ENCODE measurements around the gene TGM1.
A peak's percentile ranks its signal among the peaks of the same experiment; 100 is the strongest.

Gene TGM1

DNA sequence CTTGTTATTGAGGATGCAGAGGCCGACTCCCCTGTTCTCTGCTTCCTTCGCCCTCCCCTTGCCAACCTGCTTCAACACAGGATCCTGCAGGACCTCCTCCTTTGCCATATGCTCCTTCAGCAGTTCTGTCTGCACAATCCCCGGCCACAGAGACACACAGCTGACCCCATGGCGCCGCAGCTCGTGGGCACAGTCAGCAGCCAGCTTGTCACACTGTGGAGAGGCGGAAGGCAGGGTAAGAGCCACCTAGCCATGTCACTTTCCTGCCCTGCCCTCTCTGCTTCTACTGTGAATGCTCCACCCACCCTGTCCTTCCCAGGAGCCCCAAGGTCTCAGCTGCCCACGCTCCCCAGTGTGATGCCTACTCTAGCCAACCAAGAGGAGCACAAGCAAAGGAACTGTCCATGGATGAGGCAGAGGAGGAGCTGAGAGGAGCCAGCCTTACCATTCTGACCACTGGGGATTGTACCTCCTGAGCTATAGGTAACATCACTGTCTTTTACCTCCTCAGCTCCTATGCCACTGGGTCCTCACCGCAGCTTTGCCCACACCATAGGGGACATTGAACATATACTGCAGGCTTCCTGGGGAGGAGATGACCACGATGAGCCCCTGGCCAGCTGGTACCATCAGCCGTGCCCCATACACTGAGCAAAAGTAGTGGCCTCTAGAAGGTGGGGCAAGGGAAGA, 29.3 kb upstream of the TGM1 start:
- DNase-seq: no peak

DNA sequence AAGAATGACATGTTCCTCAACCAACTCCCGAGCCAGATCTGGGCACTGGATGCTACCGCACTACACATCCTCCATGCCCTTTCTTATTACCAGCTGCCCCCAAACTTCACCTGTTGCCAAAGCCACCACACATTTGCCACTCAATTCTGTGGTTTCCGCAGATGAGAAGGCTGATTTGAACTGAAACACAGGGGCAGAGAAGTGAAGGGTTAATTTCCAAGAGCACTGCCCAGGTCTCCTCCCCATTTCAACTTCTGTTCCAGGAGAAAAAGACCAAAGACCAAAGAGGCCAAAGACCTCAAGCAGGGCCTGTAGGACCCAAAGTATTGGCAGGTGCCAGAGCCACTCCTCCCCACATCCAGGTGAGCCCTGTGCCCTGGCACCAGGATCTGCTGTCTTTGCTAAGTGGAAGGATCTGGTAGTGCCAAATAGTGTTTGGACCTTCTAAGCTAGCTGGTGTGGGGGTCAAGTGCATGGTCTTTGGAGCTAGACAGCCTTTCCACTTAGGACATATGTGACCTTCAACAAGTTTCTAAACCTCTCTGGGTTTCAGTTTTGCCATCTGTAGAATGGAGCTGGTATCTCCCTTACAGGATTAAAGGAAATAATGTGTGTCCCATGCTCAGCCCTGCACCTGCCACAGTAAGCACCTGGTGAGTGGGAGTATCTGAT, 28.6 kb upstream of the TGM1 start:
- DNase-seq: no peak

DNA sequence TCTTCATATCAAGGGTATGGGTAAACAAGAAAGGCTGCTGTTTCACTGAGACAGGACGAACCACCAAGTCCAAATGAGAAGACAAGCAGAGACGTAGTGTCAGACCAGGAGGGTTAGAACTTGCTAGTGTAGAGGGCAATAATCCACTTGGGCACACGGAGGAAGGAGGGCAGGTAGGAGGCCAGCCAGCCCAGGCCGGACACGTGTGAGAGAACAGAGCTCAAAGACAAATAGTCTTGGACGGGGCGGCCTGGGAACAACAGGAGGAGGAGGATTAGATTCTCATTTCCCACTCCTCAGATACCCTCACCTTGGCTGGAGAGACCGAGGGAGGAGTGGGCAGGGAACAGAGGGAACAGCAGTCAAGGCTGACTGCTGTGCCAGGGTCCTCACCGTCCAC, 27.8 kb upstream of the TGM1 start:
- DNase-seq: no peak

DNA sequence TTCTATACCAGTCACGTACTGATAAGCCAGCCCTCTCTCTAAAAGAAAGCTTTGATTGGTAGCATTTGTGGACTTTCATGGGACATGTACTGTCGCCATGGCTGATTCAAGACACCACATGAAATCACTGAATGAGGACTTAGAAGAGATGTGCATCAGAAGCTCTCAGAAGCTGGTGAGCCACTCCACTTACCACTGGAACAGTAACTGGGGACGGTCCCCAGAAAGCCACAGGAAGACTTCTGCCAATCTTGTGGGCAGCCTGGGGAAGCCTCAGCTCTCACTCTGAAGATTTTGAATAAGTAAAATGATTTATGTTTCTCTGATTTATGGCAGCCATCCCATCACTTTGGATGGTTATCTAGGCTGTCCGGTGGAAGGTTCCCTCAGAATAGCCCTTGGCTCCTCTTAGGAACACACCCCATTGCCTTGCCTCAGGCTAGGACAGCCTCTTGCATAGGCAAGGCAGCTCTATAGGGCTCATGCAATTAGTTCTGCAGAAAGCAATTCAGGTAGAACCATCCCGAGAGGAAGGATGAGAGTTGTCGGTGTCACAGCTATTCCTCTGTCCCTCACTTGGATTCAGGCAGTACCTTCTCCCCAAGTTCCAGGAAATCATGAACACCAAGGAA, 26.8 kb upstream of the TGM1 start:
- no peak for DNase-seq

DNA sequence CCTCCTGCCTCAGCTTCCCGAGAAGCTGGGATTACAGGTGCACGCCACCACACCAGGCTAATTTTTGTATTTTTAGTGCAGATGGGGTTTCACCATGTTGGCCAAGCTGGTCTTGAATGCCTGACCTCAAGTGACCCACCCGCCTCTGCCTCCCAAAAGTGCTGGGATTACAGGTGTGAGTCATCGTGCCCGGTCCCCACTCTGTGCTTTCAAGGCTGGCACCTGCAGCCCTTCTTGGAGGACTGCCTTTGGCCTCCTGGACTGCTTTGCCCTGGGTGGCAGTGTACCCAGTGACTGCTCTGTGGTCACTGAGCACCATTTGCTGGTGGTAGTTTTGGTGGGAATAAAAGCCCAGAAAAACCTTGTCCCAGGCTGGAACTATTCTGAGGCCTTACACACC, 24.0 kb upstream of the TGM1 start:
- DNase-seq: no peak

DNA sequence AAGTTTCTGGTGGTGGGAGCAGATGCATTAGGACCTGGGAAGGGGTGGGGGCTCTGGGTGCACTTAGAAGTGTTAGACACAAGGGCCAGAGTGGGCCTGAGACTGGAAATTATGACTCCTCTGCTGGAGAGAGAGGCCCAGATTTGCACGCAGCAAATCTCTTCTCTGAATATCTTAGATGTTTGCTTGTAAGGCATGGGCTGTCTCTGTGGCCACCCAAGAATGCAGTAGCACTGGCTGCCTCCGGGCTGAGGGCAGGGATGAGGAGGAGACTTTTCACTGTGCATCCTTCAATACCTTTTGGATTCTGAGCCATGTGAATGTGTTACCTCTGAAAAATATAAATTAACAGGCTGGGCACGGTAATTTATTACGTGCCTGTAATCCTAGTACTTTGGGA, 22.4 kb upstream of the TGM1 start:
- no peak for DNase-seq

DNA sequence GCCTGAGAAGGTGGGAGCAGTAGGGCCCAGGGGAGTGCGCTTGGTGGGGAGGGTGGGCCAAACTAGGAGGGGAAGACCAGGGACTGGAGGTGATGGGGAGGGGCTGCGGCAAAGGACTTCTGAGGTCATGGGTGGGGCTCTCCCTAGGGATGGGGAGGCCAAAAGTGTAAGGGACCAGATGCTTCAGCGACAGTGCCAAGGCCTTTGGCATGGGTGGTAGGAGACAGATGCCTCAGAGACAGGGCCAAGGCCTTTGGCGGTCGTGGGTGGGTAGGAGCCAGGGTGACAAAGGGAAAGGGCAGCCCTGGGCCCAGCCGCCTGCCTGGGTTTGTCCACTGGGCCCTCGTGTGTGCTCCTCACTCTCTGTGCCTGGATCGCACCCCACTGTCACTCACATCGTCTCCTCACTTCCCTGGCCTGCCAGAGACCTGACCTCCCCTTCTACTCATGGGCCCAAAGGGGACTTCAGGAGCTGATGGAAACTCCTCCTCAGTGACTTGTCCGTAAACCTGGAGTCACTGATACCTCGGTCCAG, 21.6 kb upstream of the TGM1 start:
- no peak for DNase-seq

DNA sequence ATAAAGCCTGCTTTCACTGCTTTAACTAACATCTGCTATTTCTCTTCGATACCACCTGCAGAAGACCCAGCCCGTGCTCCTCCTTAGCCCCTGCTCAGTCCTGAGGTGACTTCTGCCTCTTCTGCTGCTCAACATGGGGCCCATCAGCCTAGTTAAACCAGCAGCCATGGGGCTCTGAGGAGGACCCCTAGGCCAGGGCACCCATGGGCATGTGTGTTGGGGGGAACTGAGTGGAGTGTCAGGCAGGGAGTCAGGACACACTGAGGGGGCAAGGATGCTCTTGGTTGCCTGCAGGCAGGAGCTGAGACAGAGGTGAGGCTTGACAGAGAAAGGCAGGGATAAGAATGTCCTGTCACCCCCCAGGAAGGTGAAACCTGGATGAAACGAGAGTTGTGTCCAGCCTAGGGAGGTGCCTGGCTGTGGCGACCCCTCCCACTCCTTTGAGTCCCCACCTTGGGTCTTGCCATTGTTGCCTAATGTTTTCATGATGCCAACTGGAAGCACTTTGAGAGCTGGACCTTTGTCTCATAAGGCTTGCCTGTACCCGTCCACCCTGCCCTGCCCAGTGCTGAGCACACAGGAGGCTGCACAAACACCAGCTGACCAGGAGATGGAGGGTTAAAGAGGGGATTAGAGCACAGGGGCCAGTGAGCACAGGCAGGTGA, 21.0 kb upstream of the TGM1 start:
- no peak for DNase-seq

DNA sequence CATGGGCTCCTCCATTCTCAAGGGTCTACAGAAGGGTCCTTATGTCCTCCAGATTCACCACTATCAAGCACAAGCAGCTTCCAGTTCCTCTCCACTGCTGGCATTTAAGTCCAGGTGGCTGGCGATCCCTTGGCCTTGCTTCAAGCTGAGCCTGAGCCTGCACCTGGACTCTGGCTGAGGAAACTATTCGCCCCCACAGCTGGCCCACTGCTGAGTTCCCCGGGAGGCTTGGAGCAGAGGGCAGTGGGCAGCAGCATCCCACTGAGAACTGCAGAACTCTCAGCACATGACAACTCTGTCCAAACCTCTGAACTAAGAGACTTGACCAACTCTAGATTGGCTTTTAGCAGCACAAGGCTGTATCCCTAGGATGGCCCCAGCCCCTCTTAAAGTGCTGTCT, 19.8 kb upstream of the TGM1 start:
- DNase-seq: peak; percentile 9 to 61

DNA sequence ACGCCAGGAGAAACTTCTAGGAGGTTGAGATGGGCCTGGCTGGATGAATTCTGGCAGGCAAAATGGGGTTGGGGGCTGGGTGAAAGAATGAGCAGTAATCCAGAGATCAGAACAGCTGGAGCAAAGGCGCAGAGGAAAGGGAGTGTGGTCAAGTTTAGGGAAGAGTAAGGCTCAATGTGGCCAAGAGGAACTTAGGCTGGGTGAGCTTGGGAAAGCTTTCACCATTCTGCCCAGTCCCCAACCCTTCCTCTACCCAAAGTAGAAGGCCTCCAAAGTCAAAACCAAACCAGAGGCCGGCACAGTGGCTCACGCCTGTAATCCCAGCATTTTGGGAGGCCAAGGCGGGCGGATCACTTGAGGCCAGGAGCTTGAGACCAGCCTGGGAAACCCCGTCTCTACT, 18.7 kb upstream of the TGM1 start:
- DNase-seq: peak; percentile 52 to 64

DNA sequence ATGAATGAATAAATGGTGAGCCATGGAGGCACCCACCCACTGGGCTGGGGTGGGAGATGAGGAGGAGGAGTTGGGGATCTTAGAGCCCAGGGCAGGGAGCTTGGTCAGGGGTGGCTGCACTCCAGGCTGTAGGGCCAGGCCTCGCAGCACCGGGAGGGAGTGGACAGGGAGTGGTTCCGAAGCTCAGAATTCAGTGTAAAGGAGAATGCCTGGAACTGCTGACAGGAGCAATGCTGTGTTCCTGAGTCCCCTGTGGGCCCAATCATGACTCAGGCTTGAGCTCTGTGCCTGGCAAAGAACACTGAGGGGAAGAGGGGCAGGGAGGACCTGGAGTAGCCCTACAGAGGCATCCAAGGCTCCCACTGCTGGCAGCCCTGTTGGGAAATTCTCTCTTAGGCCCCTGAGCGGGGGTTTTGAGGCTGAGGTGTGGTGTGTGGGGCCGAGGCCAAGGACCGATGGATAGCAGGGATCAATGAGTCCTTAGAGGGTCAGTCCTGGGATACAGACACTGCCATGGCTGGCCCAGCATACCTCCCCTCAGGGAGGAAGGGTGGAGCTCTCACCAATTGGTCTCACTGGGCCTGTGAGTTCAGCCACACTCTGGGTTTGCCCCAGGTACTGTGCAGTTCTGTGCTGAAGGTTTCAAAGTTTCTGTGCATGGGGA, 18.0 kb upstream of the TGM1 start:
- DNase-seq: no peak

DNA sequence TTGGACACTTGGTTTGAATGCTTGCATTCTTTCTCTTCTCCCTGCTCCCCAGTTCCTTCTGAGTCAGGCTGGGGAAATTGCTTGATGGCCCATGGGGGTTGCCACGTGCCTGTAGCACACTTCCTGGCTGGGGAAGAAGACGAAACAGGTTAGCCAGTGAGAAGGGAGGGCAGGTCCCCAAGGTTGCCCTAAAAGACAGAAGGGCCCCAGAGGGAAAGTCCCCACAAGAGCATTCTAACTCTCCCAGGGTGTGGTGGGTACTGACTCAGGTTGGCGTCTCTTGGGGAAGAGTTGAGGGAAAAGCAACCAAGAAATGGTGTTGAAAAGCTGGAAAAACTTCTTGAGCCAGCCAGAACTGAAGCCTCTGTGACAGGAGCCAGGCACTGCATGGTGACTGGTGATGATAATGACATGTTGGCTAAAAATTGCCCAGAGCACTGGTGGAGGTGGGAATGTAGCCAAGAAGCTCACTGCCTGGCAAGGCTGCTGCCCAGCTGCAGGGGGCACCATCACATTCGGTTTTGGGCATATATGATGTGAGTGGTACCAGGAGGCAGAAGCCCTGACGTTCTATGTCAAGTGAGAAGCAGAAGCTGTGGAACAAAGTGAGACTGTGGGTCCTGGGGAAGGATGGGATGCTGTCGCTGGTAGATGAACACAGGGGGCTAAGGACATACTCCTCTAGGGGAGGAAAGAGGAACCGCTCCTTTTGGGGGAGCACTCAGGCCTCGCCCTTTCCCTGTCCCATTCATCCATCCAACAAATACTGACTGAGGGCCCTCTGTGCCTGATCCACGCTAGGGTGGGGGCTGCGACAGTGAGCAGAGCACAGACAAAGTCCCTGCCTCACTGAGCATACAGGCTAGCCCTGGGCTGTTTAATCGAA, 16.6 kb upstream of the TGM1 start:
- peak; percentile 51 to 62 for DNase-seq

DNA sequence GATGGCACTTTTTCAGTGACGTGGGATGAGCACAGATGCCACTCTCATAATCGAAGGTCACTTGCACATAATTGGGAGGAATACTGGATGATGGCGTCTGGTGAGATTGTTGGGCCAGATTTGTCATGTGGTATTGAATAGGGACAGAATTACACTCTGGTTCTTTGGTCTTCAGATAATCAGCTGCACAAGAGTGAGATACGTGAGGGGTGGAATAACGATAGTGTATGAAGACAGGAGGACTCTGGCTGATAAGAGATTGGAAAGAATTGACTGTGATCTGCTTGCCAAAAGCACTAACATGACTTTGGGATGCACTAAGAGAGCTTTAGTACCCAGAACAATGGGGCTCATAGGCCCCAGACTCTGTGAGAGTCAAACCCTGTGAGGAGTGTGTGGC, 15.4 kb upstream of the TGM1 start:
- DNase-seq: no peak

DNA sequence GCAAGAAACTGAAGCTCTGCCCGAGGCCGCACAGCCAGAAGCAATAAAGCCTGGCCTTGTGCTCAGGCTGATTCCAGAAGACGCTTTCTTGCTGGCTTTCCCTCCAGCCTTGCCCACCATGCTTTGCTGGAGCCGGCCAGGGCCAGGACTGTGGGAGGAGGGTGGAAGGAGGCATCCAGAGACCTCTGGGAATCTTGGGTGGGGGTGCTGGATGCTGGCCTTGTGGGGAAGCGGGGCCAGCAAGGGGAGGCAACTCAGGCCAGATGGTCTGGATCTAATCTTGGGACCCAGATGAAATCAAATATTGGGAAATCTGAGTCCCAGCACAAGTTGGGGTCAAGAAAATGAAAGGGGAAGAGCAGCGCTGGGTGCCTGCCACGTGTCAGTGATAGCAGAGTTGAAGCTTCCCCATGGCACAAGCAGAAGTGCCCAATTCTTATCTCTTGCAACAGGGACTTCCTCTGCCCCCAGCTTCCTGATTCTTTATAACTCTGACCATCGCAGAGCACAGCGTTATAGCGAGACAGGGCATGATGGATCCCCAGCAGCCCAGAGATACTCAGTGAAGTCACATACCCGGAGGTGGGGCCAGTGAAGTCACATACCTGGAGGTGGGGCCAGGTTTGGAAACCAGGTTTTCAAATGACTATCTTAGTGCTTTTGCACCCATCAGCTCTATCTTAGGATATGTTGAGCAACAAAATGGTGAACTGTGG, 14.8 kb upstream of the TGM1 start:
- DNase-seq: peak; percentile 91 to 95

DNA sequence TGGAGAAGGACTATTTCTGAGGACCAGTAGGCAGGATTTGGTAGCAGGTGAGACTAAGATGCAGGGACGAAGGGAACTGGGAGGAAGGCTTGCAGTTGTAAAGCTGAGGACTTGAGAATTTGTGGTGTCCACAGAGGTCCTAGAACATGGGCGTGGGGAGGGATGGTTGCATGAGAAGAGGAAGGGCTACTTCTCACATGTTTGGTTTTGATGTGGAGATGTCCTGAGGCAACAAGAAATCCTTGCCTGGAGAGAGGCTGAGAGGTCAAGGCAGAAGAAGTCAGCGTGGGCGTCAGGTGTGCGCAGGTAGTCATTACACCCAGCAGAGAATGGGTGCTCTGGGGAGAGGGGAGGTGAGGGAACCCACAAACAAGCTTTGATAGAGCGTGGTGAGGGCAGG, 14.1 kb upstream of the TGM1 start:
- DNase-seq: peak; percentile 63 to 74

DNA sequence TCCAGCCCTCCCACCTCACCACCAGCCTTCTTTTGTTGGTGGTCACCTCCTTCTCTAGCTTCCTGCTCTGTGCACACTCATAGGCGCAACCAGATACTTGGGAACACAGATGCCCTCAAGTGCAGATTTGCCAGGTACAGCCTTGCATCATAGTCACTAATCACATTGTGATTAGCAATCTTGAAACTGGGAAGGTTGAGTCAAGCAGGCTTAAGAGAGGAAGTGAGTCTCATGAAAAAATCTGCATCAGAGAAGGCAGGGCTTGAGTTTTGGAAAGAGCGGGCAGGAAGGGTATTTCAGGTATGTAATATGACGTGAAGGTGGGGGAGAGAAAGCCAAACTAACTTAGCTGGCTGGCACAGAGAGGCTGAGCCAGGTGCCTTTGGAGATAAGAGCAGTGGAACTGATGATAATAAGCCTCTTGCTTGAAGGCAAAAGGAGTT, 11.1 kb upstream of the TGM1 start:
- DNase-seq: peak; percentile 83 to 87

DNA sequence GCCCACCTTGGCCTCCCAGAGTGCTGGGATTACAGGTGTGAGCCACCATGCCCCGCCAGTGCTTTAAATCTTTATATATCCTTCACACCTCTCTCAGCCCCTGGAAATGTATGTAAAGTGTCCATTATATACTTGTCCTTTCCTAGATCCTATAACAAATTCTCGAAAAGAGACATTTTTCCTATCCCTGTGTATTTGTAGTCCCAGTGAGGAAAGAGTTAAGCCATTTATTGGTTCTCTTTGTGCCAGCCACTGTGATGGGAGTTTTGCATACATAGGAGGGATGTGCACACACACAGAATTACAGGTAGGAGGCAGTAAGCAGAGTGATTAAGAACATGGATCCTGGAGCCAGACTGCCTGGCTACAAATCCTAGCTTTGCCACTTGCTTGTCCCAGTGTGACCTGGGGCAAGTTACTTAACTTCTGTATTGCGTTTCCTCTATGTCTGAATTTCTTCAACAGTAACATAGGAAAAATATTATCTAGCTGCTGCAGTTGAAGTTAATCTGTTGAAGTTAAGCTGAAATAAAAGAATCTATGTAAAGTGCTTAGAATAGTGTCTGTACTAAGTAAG, 10.5 kb upstream of the TGM1 start:
- peak; percentile 57 to 67 for DNase-seq

DNA sequence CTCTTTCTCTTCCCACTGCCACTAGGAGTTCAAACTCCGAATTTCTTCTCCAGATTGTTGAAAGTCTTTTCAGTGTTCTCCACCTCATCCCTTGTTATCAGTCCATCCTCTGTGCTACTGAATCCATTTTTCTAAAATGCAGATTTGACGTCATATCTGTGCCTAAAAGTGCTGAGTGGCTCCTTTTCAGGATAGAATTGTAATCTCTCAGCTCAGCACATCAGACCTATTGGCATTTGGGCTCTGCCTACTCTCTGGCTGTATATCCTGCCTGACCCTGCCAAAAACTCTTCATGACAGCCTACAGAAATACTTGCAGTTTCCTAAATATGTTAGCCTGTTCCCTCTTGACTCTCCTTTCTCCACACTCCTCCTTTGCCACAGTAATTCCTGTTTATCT, 9.5 kb upstream of the TGM1 start:
- DNase-seq: peak; percentile 16 to 17

DNA sequence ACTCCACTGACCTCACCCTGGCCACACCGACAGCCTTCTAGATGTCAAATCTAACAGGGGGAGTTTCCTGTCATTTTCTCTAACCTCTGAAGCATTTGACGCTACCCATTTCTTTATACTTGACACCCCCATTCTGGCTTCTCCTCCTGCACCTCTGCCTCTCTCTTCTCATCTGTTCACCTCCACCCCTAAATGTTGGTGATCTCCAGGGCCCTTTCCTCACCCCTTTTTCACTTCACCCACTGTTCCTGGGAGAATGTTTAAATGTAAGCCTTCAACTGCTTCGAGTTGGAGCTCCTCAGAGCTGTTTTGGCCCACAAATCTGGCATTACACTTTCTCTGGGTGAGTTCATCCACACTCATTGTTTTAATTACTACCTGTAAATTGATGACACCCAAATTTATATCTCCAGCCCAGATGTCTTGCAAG, 8.9 kb upstream of the TGM1 start:
- DNase-seq: no peak

DNA sequence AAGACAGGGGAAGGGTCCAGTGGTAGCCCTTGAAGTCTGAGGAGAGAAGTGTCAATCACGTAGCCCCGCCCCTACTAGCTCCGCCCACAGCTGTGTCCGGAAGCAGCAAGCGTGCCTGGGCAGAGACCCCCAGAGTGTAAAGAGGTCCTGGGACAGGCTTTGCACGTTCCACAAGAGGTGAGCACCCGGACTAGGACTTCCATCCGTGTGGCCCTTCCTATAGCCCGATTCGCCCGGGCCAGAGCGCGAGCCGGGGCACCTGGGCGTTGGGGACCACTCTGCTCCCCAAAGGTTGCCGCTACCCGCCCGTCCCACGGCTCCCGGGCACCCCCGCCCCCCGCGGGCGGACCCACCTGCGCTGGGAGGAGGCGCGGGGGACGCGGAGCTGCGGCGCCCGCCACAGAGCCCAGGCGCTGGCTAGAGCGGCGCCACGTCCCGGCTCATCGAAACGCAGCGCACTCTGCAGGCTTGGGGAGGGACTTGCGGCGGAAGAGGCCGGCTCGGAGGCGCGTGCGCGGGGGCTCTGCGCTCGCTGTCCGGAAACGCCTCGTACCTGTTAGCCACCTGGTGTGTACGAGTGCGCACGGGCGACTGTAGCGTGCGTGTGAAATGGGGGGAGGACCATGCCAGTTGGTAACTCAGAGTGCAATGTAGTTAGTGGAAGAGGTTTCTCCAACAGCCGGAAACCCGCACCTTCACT, 8.3 kb upstream of the TGM1 start, which contains the start of gene RABGGTA:
Gene RABGGTA (minus strand): TSS at position 464 of the 700 bp plus-strand sequence. CDS start 482 bp downstream, outside the sequence.
- DNase-seq: peak; percentile 80 to 90
